AG09319 (cell line): ENCODE data around the gene TMEM53.

Experiments used
- DNase-seq: peaks from one replicate; pipeline ENCODE4 v3.0.0-alpha.2; 2010; ENCODE audit warnings: low read depth; ENCODE audit errors: extremely low read depth
- CTCF ChIP-seq: IDR thresholded peaks from 2 replicates; pipeline ENCODE4 v1.5.1; 2011; ENCODE audit warnings: low read depth, mild to moderate bottlenecking, inconsistent platforms, low read length, moderate library complexity

The TMEM53 gene

GRCh38 chr1:44678626-44679025 is 4.3 kb upstream of the TMEM53 start:
- no peak for TF ChIP-seq CTCF
- no peak for DNase-seq

GRCh38 chr1:44678120-44678519 is 3.8 kb upstream of the TMEM53 start:
- no peak for DNase-seq
- TF ChIP-seq CTCF, result no peak

GRCh38 chr1:44677201-44677766 is 3.0 kb upstream of the TMEM53 start:
- DNase-seq, result no peak
- peak; percentile 41 for TF ChIP-seq CTCF

GRCh38 chr1:44676484-44677200 is 2.4 kb upstream of the TMEM53 start:
- peak; percentile 41 for DNase-seq
- TF ChIP-seq CTCF, result no peak

- TF ChIP-seq CTCF, result no peak
Observed at GRCh38 chr1:44675186-44675585, 905 bp upstream of the TMEM53 start.

GRCh38 chr1:44673675-44674112 is 587 bp downstream of the TMEM53 start:
- TF ChIP-seq CTCF, result no peak
- DNase-seq, result no peak

More at GRCh38 chr1:44675186-44675585, 905 bp upstream of the TMEM53 start:
- no peak for DNase-seq

- no peak for DNase-seq
- TF ChIP-seq CTCF, result no peak
Observed at GRCh38 chr1:44672961-44673674, 1.2 kb downstream of the TMEM53 start.
